Skeletal muscle tissue (tissue), 5 donors: ENCODE results near the gene QSER1. TPM values are rescaled to one million over a fixed set of nuclear protein-coding genes. Genes with fewer than 3 reads are reported as not detected.
"Not testable (repeated sequence)": the region's sequence is repeated elsewhere in the genome, so short reads cannot be mapped to it uniquely, and the experiment has no call there.

ENCODE experiments used
- H3K27ac ChIP-seq: one replicate; pipeline ENCODE4 v1.7.0; 2013; ENCODE audit warnings: mild to moderate bottlenecking, low read depth, low read length, inconsistent platforms
- H3K27me3 ChIP-seq, 3 donors: one replicate each; pipeline ENCODE4 v1.7.0; 2013; ENCODE audit warnings: low read length in 3 of 3; ENCODE audit not compliant: control insufficient read depth in 3 of 3, insufficient read depth in 3 of 3
- H3K36me3 ChIP-seq, 3 donors: one replicate each; pipeline ENCODE4 v1.7.0; 2013; ENCODE audit warnings: low read length in 3 of 3; ENCODE audit not compliant: control insufficient read depth in 3 of 3, insufficient read depth in 3 of 3
- H3K4me1 ChIP-seq, 3 donors: one replicate each; pipeline ENCODE4 v1.7.0; 2013; ENCODE audit warnings: low read length in 3 of 3, mild to moderate bottlenecking in 3 of 3; ENCODE audit not compliant: control insufficient read depth in 3 of 3, insufficient read depth in 3 of 3
- H3K4me3 ChIP-seq, 3 donors: one replicate each; pipeline ENCODE4 v1.7.0; 2013; ENCODE audit warnings: low read length in 3 of 3
- H3K9ac ChIP-seq, 3 donors: one replicate each; pipeline ENCODE4 v1.7.0; 2013; ENCODE audit warnings: low read length in 3 of 3, mild to moderate bottlenecking in 3 of 3, moderate library complexity in 2 of 3, low read depth in 1 of 3
- H3K9me3 ChIP-seq, 3 donors: one replicate each; pipeline ENCODE4 v1.7.0; 2013; ENCODE audit warnings: low read length in 3 of 3; ENCODE audit not compliant: control insufficient read depth in 3 of 3
- small RNA-seq: library from RNA; depleted of rRNA; stranded (forward); fragments of <200 nt; gene quantifications from one replicate; pipeline ENCODE3, GENCODE V24; 2014
- total RNA-seq: library from RNA; depleted of rRNA; stranded (reverse); fragments of >200 nt; gene quantifications from one replicate; pipeline ENCODE4 v1.2.3, GENCODE V29; 2014
- donor health status: Osteomylitis.

The QSER1 gene
- total RNA-seq, 1 donor from 2014 or later, result 29.2 TPM

DNA sequence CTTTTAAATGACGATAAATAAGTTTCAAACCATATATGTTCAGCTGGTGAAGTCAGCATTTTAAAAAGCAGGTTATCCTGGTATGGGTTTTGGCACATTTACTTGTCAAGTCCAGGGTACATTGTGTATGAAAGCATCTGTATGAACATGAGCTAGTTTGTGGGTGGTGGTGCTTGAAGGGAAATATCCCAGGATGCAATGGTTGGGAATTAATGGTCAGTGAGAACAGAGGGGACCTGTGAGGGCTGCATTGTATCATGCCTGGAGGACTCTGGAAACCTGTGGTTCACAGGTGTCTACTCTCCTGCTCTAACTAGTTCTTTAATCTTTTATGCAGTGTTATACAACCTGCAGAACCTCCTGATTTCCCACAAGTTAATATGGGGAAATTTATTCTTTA, 128.9 kb downstream of the QSER1 start:
- no peak overlapping the region for H3K4me3 ChIP-seq
- H3K9ac ChIP-seq, result no peak overlapping the region
- no peaks in the 10 kb centered on the region for H3K27me3 ChIP-seq
- H3K36me3 ChIP-seq, result no peaks in the 10 kb centered on the region
- no peaks in the 10 kb centered on the region for H3K9me3 ChIP-seq
- no peak overlapping the region for H3K27ac ChIP-seq
- H3K4me1 ChIP-seq, result peaks cover 8 to 15% (median 11%) of the 10 kb centered on the region in 3 donors

DNA sequence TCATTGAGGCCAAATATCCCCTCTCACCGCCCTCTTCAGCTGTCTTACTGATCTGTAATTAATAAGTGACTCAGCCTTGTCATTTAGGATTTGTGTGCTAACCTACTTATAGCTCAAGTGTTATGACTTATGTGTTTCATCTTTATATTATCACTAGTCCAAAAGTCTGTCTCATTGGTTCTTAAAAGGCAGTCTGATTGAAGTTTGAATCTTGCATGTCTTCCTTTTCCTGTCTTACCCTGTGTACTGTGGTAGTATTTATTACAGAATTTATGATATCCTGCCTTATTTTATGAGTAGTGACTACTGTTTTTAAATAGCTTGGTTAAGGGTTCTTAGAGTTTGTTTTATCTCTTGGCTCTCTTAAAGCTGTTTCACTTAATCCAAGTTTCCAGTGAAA, 129.3 kb downstream of the QSER1 start:
- H3K4me1 ChIP-seq, result peaks cover 8 to 15% (median 11%) of the 10 kb centered on the region in 3 donors
- H3K4me3 ChIP-seq, result no peak overlapping the region
- no peaks in the 10 kb centered on the region for H3K9me3 ChIP-seq
- H3K9ac ChIP-seq, result no peak overlapping the region
- no peaks in the 10 kb centered on the region for H3K36me3 ChIP-seq
- no peaks in the 10 kb centered on the region for H3K27me3 ChIP-seq
- no peak overlapping the region for H3K27ac ChIP-seq

DNA sequence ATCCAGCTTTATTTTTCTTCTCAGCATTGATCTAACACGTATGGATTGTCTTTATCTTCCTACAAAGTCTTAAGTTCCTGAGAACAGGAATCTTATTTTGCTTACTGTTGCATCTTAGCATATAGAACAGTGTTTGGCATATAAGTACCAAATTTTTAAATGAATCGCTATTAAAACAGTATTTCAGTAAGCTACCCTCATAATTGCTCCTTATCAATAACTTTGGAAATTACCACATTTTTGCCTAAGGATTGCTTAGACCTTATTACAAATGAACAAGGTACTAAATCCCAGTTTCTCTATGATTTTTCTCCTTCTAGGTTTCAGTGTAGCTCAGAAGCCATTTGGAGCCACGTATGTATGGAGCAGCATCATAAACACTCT, 132.7 kb downstream of the QSER1 start:
- no peak overlapping the region for H3K9ac ChIP-seq
- no peaks in the 10 kb centered on the region for H3K9me3 ChIP-seq
- H3K27ac ChIP-seq, result no peak overlapping the region
- H3K27me3 ChIP-seq, result no peaks in the 10 kb centered on the region
- no peaks in the 10 kb centered on the region for H3K36me3 ChIP-seq
- H3K4me1 ChIP-seq, result no peaks in the 10 kb centered on the region
- no peak overlapping the region for H3K4me3 ChIP-seq

DNA sequence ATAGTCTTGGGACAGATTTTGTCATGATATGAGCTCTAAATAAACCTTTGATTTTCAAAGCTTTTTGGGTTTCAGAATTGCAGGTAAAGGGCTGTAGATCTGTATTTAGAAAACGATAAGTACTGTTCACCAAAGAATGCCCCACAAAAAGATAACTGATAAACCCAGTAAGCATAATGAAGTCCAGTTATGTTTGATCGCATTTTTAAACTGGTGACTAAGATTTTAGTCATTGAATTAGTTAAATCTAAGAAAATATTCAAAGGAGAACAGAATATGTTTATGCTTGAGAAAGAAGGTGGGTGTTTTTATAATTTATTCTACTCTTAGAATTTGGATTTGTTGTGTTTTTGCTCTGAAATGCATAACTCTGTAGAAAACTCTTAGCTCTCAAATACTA, 134.6 kb downstream of the QSER1 start:
- H3K27ac ChIP-seq, result no peak overlapping the region
- H3K4me1 ChIP-seq, result no peaks in the 10 kb centered on the region
- H3K27me3 ChIP-seq, result no peaks in the 10 kb centered on the region
- H3K9me3 ChIP-seq, result no peaks in the 10 kb centered on the region
- no peak overlapping the region for H3K4me3 ChIP-seq
- H3K36me3 ChIP-seq, result no peaks in the 10 kb centered on the region
- no peak overlapping the region for H3K9ac ChIP-seq

DNA sequence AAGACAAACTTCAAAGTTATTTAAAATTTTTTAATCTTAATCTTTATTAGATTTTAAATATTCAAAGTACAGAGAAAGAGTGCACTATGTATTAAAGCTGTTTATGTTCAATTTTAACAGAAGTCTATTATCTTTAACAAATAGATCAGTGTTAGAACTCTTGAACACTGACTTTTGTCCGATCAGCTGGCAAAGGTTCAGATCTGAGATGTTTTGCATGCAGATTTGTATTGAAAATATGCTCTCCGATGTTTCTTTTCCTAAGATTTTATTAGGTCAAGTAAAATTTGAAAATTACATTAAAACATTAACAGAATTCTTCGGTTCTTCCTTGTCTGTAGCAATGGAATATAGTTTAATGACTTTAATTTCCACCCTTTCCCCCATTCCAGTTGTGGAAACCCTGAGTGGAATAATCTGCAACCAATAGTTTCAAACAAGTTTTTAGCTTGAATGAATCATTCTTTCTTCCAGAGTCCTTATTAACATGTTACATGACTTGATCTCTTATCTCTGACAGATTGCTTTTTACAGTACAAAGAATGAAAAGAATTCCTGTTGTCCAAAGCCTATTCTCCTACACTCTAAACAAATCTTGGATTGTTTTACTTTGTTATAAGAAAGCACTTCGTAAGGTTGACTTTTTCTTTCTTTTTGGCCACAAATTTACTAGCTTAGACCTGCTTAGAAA, 135.4 kb downstream of the QSER1 start:
- no peak overlapping the region for H3K9ac ChIP-seq

GRCh38 chr11:33028537-33028914, 135.9 kb downstream of the QSER1 start:
- H3K36me3 ChIP-seq, result peaks cover 0 to 3% (median 0%) of the 10 kb centered on the region in 3 donors
- no peaks in the 10 kb centered on the region for H3K9me3 ChIP-seq
- no peaks in the 10 kb centered on the region for H3K4me1 ChIP-seq
- H3K4me3 ChIP-seq, result no peak overlapping the region
- H3K27me3 ChIP-seq, result no peaks in the 10 kb centered on the region
- no peak overlapping the region for H3K27ac ChIP-seq
- H3K9ac ChIP-seq, result no peak overlapping the region

More for the DNA sequence above, 135.4 kb downstream of the QSER1 start:
- H3K36me3 ChIP-seq, result peaks cover 0 to 3% (median 0%) of the 10 kb centered on the region in 3 donors
- no peak overlapping the region for H3K27ac ChIP-seq
- no peaks in the 10 kb centered on the region for H3K4me1 ChIP-seq
- no peak overlapping the region for H3K4me3 ChIP-seq
- no peaks in the 10 kb centered on the region for H3K27me3 ChIP-seq
- no peaks in the 10 kb centered on the region for H3K9me3 ChIP-seq

DNA sequence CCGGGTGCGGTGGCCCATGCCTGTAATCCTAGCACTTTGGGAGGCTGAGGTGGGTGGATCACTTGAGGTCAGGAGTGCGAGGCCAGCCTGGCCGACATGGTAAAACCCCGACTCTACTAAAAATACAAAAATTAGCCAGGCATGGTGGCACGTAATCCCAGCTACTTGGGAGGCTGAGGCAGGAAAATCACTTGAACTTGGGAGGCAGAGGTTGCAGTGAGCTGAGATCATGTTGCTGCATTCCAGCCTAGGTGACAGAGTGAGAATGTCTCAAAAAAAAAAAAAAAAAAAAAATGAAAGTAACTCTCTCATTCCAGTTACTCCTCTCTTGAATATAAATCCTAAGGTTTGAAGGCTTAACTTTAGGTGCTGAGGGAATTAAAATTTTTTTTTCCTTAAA, 136.6 kb downstream of the QSER1 start:
- H3K27me3 ChIP-seq, H3K9me3 ChIP-seq, H3K27ac ChIP-seq, H3K4me1 ChIP-seq, H3K9ac ChIP-seq, H3K36me3 ChIP-seq, H3K4me3 ChIP-seq: not testable (repeated sequence)

Small RNA genes lying within 50 kb of the gene (small RNA-seq; reads per million reads assigned to genes)
- gene RF00019, result not detected

Other genes starting within 250 kb of the QSER1 start
- gene CCDC73, start 98.1 kb upstream of the QSER1 start, total RNA-seq, result not detected
- under 0.01 TPM for gene PRRG4, start 62.9 kb upstream of the QSER1 start, total RNA-seq
- gene DEPDC7, start 123.1 kb downstream of the QSER1 start, total RNA-seq, result 9.9 TPM
- gene TCP11L1, start 146.8 kb downstream of the QSER1 start, total RNA-seq, result 11.5 TPM